PFSK-1 (cell line): ENCODE measurements around the gene FBN2.

Source experiments
- FOXP2 ChIP-seq: optimal IDR thresholded peaks from 2 replicates; pipeline ENCODE3; 2011; ENCODE audit warnings: borderline replicate concordance, control low read depth, inconsistent platforms; ENCODE audit not compliant: insufficient read depth; ENCODE audit errors: extremely low read length, extremely low read depth
- POLR2AphosphoS5 ChIP-seq: IDR thresholded peaks from 2 replicates; pipeline ENCODE4 v1.6.1; 2012; ENCODE audit warnings: low read depth, mild to moderate bottlenecking, control low read depth, low read length, moderate library complexity
- REST ChIP-seq, 2 experiments: IDR thresholded peaks; 2 replicates each; pipeline versions ENCODE4 v1.6.1 to v1.8.0; 2011 to 2012; ENCODE audit warnings: low read depth in 2 of 2, low read length in 2 of 2, control low read depth in 1 of 2, inconsistent platforms in 1 of 2, mild to moderate bottlenecking in 1 of 2, moderate library complexity in 1 of 2; ENCODE audit not compliant: insufficient read depth in 1 of 2
- SIN3A ChIP-seq: IDR thresholded peaks from 2 replicates; pipeline ENCODE4 v1.6.1; 2012; ENCODE audit warnings: mild to moderate bottlenecking, low read length, moderate library complexity, borderline replicate concordance; ENCODE audit not compliant: insufficient read depth
- TAF1 ChIP-seq: IDR thresholded peaks from 2 replicates; pipeline ENCODE4 v1.6.1; 2012; ENCODE audit warnings: low read length, control low read depth, borderline replicate concordance; ENCODE audit not compliant: insufficient read depth

FBN2 gene

DNA sequence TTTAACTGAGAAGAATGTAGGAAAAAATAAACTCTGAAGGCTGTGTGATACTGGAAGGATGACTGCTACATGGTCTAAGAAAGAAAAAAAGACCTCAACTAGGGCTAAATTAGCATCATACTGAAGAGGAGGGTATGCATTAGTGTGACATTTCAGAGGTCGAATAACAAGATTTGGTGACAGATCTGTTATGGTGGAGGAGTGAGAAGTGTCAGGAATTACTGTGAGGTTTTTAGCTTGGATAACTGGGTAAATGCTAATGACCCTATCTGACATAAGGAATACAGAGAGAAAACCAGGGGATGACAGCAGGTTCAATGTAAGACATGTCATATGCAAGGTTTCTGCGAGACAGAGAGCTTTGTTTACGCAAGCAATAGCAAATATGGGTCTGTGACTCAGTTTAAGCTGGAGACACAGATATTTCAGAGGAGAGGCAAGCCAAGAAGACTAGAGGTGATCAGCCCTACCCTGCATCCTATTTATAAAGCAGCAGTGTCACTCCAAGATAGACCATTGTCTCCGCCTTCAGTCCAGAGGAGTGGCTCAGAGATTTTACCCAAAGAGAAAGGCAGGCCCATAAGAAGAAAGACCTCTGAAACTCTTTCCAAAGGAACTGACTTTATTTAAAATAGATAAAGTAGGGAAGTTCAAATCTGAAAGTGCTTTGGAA lies 44.3 kb downstream of the FBN2 start:
- TF ChIP-seq POLR2AphosphoS5 (no peak), TAF1 (no peak), REST (IDR thresholded peaks at IDR 0.05; ENCODE audit: insufficient read depth in 1 of 2, low read depth in 2 of 2, low read length in 2 of 2) (no peak), FOXP2 (no peak), SIN3A (no peak)

DNA sequence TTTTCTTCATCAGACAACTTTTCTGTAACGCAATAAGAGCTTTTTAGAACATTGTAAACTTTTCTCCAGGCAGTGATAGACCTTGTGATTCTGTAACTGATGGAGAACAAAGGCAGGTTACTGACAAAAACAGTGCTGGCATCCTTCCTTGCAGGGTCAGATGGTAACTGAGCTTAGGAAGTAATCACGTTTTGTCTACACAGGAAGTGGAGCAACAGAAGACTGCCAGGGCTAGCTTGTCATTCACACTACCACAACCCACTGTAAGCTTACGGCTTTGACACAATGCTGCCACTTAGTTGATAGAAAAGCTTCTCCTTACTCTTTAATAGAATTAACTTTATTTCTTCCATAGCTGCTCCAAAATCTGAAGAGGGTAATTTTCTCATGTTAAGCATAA lies 46.8 kb downstream of the FBN2 start:
- no peak for TF ChIP-seq TAF1
- TF ChIP-seq POLR2AphosphoS5 = no peak
- TF ChIP-seq FOXP2 = no peak
- no peak for TF ChIP-seq REST (IDR thresholded peaks at IDR 0.05; ENCODE audit: insufficient read depth in 1 of 2, low read depth in 2 of 2, low read length in 2 of 2)
- no peak for TF ChIP-seq SIN3A

GRCh38 chr5:128490761-128491160 lies 47.3 kb downstream of the FBN2 start:
- TF ChIP-seq TAF1 = no peak
- no peak for TF ChIP-seq POLR2AphosphoS5
- TF ChIP-seq FOXP2 = no peak
- no peak for TF ChIP-seq REST (IDR thresholded peaks at IDR 0.05; ENCODE audit: insufficient read depth in 1 of 2, low read depth in 2 of 2, low read length in 2 of 2)
- TF ChIP-seq SIN3A = no peak

- no peak for TF ChIP-seq POLR2AphosphoS5
These were observed 51.0 kb downstream of the FBN2 start for GRCh38 chr5:128487041-128487440.

DNA sequence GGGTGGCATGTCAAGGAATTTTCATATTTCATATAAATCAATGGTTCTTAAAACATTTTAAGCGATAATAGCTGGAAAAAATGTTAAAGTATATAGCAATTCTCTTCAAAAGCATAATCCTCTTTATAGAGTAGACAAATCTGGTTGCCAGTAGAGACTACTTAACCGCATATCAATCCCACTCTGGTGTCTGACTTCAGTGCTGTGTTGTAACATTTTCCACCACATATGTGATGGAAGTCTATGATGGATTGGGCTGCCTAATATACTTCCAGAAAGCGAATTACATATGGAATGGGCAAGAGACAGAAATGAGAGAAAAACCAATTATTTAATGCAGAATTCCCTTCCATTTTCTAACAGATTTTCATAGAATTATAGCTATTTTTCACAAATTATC lies 54.3 kb downstream of the FBN2 start:
- TF ChIP-seq POLR2AphosphoS5 (no peak), SIN3A (no peak), TAF1 (no peak), FOXP2 (no peak), REST (IDR thresholded peaks at IDR 0.05; ENCODE audit: insufficient read depth in 1 of 2, low read depth in 2 of 2, low read length in 2 of 2) (no peak)
